GM21447 (cell line): ENCODE results near the gene ARFGAP2.

Source experiments
- ATAC-seq: cut with Tn5 transposase; IDR thresholded peaks from one replicate; pipeline ENCODE4 v1.9.1; 2021; ENCODE audit not compliant: unreplicated experiment

Gene ARFGAP2

GRCh38 chr11:47171856-47172255, 4.8 kb downstream of the ARFGAP2 start:
- ATAC-seq: no peak

- ATAC-seq: no peak
Measured at GRCh38 chr11:47171061-47171838, 5.4 kb downstream of the ARFGAP2 start.

- no peak for ATAC-seq
Measured at GRCh38 chr11:47166368-47166767, 10.3 kb downstream of the ARFGAP2 start.

- ATAC-seq: no peak
Measured at GRCh38 chr11:47165253-47165840, 11.3 kb downstream of the ARFGAP2 start.

- ATAC-seq: no peak
Measured at GRCh38 chr11:47164321-47164720, 12.4 kb downstream of the ARFGAP2 start.

- no peak for ATAC-seq
Measured at GRCh38 chr11:47163898-47164297, 12.8 kb downstream of the ARFGAP2 start.

GRCh38 chr11:47163193-47163592, 13.5 kb downstream of the ARFGAP2 start:
- no peak for ATAC-seq

GRCh38 chr11:47162426-47162825, 14.3 kb downstream of the ARFGAP2 start:
- ATAC-seq: no peak

GRCh38 chr11:47161890-47162289, 14.8 kb downstream of the ARFGAP2 start:
- no peak for ATAC-seq

- ATAC-seq: no peak
Measured at GRCh38 chr11:47161134-47161854, 15.4 kb downstream of the ARFGAP2 start.

GRCh38 chr11:47160753-47161133, 15.9 kb downstream of the ARFGAP2 start:
- no peak for ATAC-seq

- ATAC-seq: no peak
Measured at GRCh38 chr11:47158242-47158641, 18.4 kb downstream of the ARFGAP2 start.

GRCh38 chr11:47157805-47158204, 18.9 kb downstream of the ARFGAP2 start:
- ATAC-seq: no peak

- ATAC-seq: no peak
Measured at GRCh38 chr11:47156951-47157350, 19.7 kb downstream of the ARFGAP2 start.

- ATAC-seq: no peak
Measured at GRCh38 chr11:47156333-47156732, 20.3 kb downstream of the ARFGAP2 start.

- no peak for ATAC-seq
Measured at GRCh38 chr11:47155879-47156278, 20.8 kb downstream of the ARFGAP2 start.

GRCh38 chr11:47154616-47155570, 21.8 kb downstream of the ARFGAP2 start:
- no peak for ATAC-seq

GRCh38 chr11:47152953-47153950, 23.4 kb downstream of the ARFGAP2 start:
- no peak for ATAC-seq

- ATAC-seq: no peak
Measured at GRCh38 chr11:47152126-47152952, 24.3 kb downstream of the ARFGAP2 start.
